PC-9 (cell line): ENCODE data around the gene YY1. TPM values are rescaled to one million over a fixed set of nuclear protein-coding genes. Genes with fewer than 3 reads are reported as not detected.

Experiments
- BruUV-seq: library from RNA; stranded (reverse); fragments of 400-500 nt; replicated peaks from 2 replicates; lab custom pipeline; 2021; lab: Mats Ljungman, UMichigan
- CTCF ChIA-PET: fragments of 300-600 bp; sonication (Branson Sonifier 250); formaldehyde crosslinking; loops from one replicate; lab custom pipeline; 2022; ENCODE audit warnings: antibody characterized with exemption; lab: Charles Lee
- POLR2A ChIA-PET: fragments of 300-600 bp; sonication (Branson Sonifier 250); formaldehyde crosslinking; loops from one replicate; lab custom pipeline; 2022; ENCODE audit warnings: antibody characterized with exemption; ENCODE audit not compliant: unreplicated experiment; lab: Charles Lee
- DNase-seq, 2 experiments: peaks; one replicate each; pipeline versions ENCODE4 v3.0.0 to v3.0.0-alpha.2; 2015 to 2022; ENCODE audit warnings: mixed read lengths in 1 of 2
- H2AFZ ChIP-seq: fragments of 200-600 bp; sonication (generic); 2 replicates; pipeline ENCODE4 v1.8.1; 2017; ENCODE audit warnings: antibody characterized with exemption
- H3F3A ChIP-seq: fragments of 200-600 bp; sonication (generic); 2 replicates; pipeline ENCODE4 v1.8.1; 2017; ENCODE audit warnings: antibody characterized with exemption, mild to moderate bottlenecking, low read depth; ENCODE audit not compliant: insufficient read depth
- H3K27ac ChIP-seq: fragments of 200-600 bp; sonication (generic); 2 replicates; pipeline ENCODE4 v1.6.1; 2016; ENCODE audit warnings: mixed run types
- H3K27me3 ChIP-seq: fragments of 200-600 bp; sonication (generic); 2 replicates; pipeline ENCODE4 v1.6.1; 2016; ENCODE audit warnings: low read depth, mixed run types; ENCODE audit not compliant: insufficient read depth
- H3K36me3 ChIP-seq: fragments of 200-600 bp; sonication (generic); 2 replicates; pipeline ENCODE4 v1.6.1; 2016; ENCODE audit warnings: low read depth, mixed run types
- H3K4me1 ChIP-seq: fragments of 200-600 bp; sonication (generic); replicated peaks from 2 replicates; pipeline ENCODE4 v1.6.1; 2016; ENCODE audit warnings: mixed run types; ENCODE audit not compliant: insufficient read depth
- H3K4me2 ChIP-seq: fragments of 200-600 bp; sonication (generic); 2 replicates; pipeline ENCODE4 v1.6.1; 2017; ENCODE audit warnings: mixed run types
- H3K4me3 ChIP-seq: fragments of 200-600 bp; sonication (generic); 2 replicates; pipeline ENCODE4 v1.6.1; 2016; ENCODE audit warnings: mixed run types
- H3K79me2 ChIP-seq: fragments of 200-600 bp; sonication (generic); 2 replicates; pipeline ENCODE4 v1.6.1; 2017; ENCODE audit warnings: low read depth, mixed run types
- H3K9me2 ChIP-seq: fragments of 200-600 bp; sonication (generic); 2 replicates; pipeline ENCODE4 v1.8.1; 2017; ENCODE audit warnings: mild to moderate bottlenecking; ENCODE audit not compliant: insufficient read depth
- H3K9me3 ChIP-seq: fragments of 200-600 bp; sonication (generic); 2 replicates; pipeline ENCODE4 v1.8.1; 2016; ENCODE audit warnings: low read depth; ENCODE audit not compliant: insufficient read depth
- H4K20me1 ChIP-seq: fragments of 200-600 bp; sonication (generic); 2 replicates; pipeline ENCODE4 v1.8.1; 2017; ENCODE audit not compliant: insufficient read depth
- EZH2 ChIP-seq: fragments of 200-600 bp; sonication (generic); IDR thresholded peaks from 2 replicates; pipeline ENCODE4 v1.8.0; 2017; ENCODE audit warnings: antibody characterized with exemption, low read depth
- intact Hi-C: fragments of 100-400 bp; cut with micrococcal nuclease; formaldehyde crosslinking; loops from one replicate; pipeline ENCODE4 v1.10.0; 2022; ENCODE audit not compliant: unreplicated experiment
- total RNA-seq: library from RNA; stranded (reverse); gene quantifications from 2 replicates; pipeline ENCODE4 v1.2.3, GENCODE V29; 2021
- TF ChIP-seq, protein P1 (sequence below): fragments of 200-600 bp; sonication (generic); conservative IDR thresholded peaks from 2 replicates; pipeline ENCODE4 v1.6.1; 2017; ENCODE audit warnings: mixed run types, antibody characterized with exemption, mild to moderate bottlenecking, moderate library complexity

Gene YY1
- total RNA-seq, 1 experiment from 2014 or later: 32.3 TPM

DNA sequence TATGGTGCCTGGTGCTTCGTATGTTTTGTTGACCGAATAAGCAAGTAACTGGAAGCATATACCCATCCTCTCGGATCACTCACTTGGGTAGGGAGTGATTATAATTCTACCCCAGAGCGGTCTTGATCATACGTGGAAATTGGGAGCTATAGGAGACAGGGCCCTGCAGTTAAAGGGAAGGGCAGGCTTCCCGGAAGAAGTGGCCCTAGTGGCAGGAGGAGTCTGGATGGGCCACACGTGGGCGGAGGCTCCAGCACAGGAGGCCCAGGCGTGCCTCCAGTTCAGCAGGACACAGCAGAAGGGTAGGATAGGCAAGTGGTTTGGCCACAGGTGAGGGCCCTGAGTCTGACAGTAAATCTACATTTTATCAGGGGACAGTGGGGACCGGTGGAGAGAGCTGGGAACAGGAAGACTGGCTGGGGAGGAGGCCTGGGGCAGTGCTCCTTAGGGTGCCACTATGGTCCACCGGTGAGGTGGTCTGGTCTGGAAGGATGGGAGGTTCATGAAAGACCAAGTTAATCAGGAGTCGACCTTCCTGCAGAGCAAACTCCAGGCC is 23.5 kb upstream of the YY1 start:
- Histone ChIP-seq H2AFZ (no peak overlapping the region), H3K4me1 (0 out of 2 replicates have a peak, but pooled peaks cover 5% of the 10 kb centered on the region), H3K79me2 (no peaks in the 10 kb centered on the region), H3K27me3 (no peaks in the 10 kb centered on the region), H4K20me1 (no peaks in the 10 kb centered on the region), H3K9me3 (no peaks in the 10 kb centered on the region), H3K36me3 (no peaks in the 10 kb centered on the region), H3K4me3 (no peak overlapping the region), H3F3A (peaks cover 5% of the 10 kb centered on the region; the same call in 1 of the 2 replicates), H3K27ac (no peak overlapping the region), H3K9me2 (no peaks in the 10 kb centered on the region), H3K4me2 (no peak overlapping the region)
- intact Hi-C loops: no loop called here
- BruUV-seq: no TSS peak
- ChIA-PET POLR2A (no interaction called here), CTCF (no interaction called here)
- DNase-seq: no peak
- no peak for TF ChIP-seq EZH2
- TF ChIP-seq, protein P1, sequence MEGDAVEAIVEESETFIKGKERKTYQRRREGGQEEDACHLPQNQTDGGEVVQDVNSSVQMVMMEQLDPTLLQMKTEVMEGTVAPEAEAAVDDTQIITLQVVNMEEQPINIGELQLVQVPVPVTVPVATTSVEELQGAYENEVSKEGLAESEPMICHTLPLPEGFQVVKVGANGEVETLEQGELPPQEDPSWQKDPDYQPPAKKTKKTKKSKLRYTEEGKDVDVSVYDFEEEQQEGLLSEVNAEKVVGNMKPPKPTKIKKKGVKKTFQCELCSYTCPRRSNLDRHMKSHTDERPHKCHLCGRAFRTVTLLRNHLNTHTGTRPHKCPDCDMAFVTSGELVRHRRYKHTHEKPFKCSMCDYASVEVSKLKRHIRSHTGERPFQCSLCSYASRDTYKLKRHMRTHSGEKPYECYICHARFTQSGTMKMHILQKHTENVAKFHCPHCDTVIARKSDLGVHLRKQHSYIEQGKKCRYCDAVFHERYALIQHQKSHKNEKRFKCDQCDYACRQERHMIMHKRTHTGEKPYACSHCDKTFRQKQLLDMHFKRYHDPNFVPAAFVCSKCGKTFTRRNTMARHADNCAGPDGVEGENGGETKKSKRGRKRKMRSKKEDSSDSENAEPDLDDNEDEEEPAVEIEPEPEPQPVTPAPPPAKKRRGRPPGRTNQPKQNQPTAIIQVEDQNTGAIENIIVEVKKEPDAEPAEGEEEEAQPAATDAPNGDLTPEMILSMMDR: no peak

DNA sequence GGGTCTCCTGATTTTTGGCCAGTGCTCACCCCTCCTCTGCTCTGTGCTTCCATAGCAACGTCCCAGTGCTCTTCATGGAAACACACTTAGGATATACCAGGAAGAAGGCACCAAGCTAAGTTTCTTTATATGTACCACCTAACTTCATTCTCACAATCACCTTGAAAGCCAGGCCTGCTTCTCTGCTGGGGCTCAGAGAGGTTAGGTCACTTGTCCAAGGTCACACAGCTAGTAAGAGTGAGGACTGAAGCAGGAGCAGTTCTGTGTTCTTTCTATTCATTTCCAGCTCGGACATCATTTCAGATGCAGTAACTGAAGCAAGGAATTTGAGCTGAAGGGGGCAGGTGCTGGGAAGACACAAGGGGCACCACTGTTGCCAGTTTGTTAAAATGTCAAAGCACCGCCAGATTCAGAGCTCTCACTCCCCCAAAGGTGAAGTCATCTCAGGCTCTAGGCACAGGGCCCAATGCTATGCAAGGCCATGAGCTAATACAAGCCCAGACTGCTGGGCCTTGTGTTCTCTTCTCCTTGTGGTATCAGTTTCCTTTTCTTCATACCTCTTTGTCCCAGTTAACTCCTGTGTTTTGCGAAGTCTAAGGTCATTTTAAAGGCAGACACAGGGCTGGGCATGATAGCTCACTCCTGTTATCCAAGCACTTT is 19.7 kb upstream of the YY1 start:
- BruUV-seq: no TSS peak
- ChIA-PET CTCF (interaction anchor here (0.7 kb wide), 1 partner anchor 11 kb away, joined by 3 read pairs; no protein-coding TSS in a partner anchor), POLR2A (no interaction called here)
- H3K9me2 ChIP-seq: no peaks in the 10 kb centered on the region
- peaks cover 5% of the 10 kb centered on the region; the same call in 1 of the 2 replicates for H3F3A ChIP-seq
- no peaks in the 10 kb centered on the region for H3K27me3 ChIP-seq
- no peak overlapping the region for H2AFZ ChIP-seq
- no peaks in the 10 kb centered on the region for H4K20me1 ChIP-seq
- no peaks in the 10 kb centered on the region for H3K36me3 ChIP-seq
- H3K4me1 ChIP-seq: no peaks in the 10 kb centered on the region
- DNase-seq: no peak
- intact Hi-C loops: no loop called here
- no peak overlapping the region for H3K4me3 ChIP-seq
- no peaks in the 10 kb centered on the region for H3K79me2 ChIP-seq
- no peak for TF ChIP-seq EZH2
- TF ChIP-seq, protein P1: no peak
- no peak overlapping the region for H3K27ac ChIP-seq
- H3K4me2 ChIP-seq: no peak overlapping the region
- no peaks in the 10 kb centered on the region for H3K9me3 ChIP-seq

DNA sequence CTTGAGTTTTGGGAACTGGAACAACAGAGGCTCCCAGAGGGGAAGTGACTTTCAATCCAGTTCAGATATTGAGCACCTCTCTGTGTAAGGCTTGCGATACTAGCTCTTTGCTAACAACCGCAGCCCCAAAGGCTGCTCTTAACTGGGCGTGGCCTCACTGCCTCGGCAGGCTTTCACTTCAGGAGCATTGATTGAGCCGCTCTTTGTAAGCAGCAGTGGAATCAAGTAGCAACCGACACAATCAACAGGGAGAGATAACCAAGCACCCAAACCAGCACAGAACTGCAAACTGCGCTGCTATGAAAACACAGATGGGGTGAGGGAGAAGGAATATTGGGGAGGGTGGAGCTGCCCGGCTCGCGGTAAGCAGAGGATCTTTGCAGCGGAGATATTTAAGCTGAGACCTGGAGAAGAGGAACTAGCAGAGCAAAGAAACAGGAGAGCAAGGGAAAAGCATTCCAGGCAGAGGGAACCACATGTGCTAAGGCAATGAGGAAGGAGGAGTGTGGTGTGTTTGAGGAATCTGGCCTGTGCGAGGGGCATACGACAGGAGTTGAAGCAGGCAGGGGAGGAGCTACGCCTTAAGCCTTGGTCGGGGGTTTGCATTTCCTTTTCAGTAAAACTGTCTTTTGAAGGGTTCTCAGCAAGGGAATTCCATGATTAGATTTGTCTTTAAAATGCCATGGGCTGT is 17.3 kb upstream of the YY1 start:
- ChIA-PET POLR2A (interaction anchor here (0.7 kb wide), 1 partner anchor 28 kb away, joined by 3 read pairs; no protein-coding TSS in a partner anchor), CTCF (no interaction called here)
- H3K4me1 ChIP-seq: no peaks in the 10 kb centered on the region

More for the DNA sequence above, 17.3 kb upstream of the YY1 start:
- Histone ChIP-seq H3K27ac (no peak overlapping the region), H3K9me3 (no peaks in the 10 kb centered on the region), H3K4me2 (no peak overlapping the region), H3K79me2 (no peaks in the 10 kb centered on the region), H3F3A (no peaks in the 10 kb centered on the region), H3K9me2 (no peaks in the 10 kb centered on the region), H3K36me3 (no peaks in the 10 kb centered on the region), H3K4me3 (no peak overlapping the region), H4K20me1 (no peaks in the 10 kb centered on the region), H3K27me3 (no peaks in the 10 kb centered on the region), H2AFZ (no peak overlapping the region)
- BruUV-seq: no TSS peak
- no peak for DNase-seq
- TF ChIP-seq EZH2: no peak
- TF ChIP-seq, protein P1: no peak
- intact Hi-C loops: no loop called here
